Hematopoietic multipotent progenitor cell treated with erythropoietin and hydrocortisone succinate and interleukin-3 and kit ligand, for 4 days (in vitro differentiated cells): ENCODE measurements around the gene ASB8.
"Not testable (repeated sequence)": the region's sequence is repeated elsewhere in the genome, so short reads cannot be mapped to it uniquely, and the experiment has no call there.

ENCODE experiments used
- DNase-seq: peaks from one replicate; pipeline ENCODE4 v3.0.0-alpha.2; 2015

The ASB8 gene

DNA sequence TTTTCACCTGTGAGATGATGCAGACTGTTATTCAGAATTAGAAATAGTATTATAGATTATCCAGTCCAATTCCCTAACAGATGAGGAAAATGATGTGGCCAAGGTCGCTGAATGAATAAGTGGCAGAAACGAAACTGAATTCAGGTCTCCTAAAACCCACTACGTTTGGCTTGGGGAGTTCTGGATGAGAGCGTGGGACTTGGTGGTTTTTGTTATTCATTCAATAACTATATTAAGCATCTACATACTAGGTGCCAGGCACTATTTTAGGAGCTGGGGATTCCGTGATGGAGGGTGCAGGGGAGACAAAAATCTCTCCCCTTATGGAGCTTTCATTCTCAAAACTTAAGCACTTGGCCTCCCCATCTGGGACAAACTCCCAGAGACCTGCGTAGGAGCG, 25.3 kb upstream of the ASB8 start:
- DNase-seq: no peak

- DNase-seq: no peak
Measured at GRCh38 chr12:48180857-48181495, 23.7 kb upstream of the ASB8 start.

DNA sequence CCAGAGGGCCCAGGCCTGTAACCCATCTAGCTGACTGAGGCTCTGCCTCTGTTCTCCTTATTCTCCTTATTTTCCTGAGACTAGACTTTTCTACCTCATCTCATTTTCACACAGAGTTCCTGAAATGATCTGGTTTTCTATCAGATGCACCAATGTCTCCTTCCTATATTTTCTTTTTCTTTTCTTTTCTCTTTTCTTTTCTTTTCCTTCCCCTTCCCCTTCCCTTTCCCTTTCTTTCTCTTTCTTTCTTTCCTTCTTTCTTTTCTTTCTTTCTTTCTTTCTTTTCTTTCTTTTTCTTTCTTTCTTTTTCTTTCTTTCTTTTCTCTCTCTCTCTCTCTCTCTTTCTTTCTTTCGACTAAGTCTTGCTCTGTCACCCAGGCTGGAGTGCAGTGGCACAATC, 23.1 kb upstream of the ASB8 start:
- DNase-seq: no peak

DNA sequence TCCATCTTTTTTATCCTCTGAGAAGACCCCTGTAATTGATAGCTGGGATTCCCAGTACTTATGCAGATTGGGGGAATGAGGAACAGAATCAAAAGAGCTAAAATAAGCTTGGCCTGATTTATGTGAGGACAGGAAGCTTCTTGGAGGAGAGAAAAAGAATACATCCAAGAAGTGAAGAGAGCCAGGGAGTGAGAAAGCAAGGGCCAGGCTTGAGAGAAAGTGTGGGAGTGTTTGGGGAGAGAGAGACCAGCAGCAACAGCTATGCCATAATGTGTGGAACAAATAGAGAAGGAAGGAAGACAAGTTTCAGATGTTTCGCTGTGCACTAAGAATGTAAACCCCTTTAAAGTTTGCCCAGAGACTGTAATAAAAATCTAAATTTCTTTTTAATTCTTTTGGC, 22.2 kb upstream of the ASB8 start:
- DNase-seq: no peak

GRCh38 chr12:48177982-48178381, 20.7 kb upstream of the ASB8 start:
- DNase-seq: no peak

DNA sequence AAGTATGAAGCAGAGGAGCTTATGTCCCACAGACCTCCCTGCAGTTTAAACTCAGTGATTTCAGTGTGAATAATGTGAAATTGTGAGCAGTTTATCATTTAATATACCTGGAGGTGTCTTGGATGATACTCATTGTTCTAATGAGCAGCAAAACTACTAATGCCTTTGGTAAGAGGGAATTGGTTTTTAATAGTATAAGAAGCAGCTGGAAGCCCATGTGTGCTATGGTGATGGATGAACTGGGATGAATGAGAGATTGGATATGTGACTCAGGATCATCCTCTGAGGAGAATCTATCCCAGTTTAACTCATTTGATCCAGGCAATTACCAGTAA, 19.1 kb upstream of the ASB8 start:
- DNase-seq: no peak

DNA sequence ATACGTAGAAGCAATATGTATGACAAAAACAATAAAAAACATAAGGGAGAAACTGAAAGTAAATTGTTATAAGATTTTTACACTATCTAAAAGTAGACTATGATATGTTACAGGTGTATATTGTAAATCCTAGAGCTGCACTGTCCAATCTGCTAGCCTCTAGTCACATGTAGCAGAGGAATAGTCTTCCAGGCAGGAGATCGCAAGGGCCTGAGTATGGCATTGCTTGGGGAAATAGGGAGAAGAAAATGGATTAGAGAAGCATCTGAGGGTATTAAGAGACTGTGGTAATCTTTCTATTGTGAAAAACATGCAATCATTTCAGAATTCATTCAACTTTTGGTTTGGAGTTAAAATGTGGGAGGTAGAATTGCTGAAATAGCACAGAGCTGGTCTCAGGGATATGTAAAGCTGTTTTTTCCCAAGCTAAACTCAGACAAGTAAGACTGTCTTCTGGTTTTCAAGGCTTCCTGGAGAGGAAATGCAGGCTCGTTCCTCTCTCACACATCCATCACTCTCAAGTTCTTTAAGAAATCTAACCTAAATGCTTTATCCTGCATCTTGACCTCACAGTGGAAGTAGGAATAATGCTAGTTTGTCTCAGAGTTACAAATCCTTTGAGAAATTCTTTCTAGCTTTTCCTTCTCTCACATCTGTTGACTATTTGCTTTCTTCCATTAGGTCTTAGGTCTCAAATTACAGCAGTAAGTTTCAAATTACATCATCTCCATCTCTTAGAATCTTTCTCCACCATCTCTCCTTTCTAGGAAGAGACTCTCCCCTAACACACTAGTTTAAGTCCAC, 18.5 kb upstream of the ASB8 start:
- no peak for DNase-seq

GRCh38 chr12:48169011-48169410, 11.7 kb upstream of the ASB8 start:
- DNase-seq: no peak

- peak; percentile 85 for DNase-seq
Measured at GRCh38 chr12:48165089-48165981, 8.0 kb upstream of the ASB8 start.

GRCh38 chr12:48164451-48164850, 7.1 kb upstream of the ASB8 start:
- no peak for DNase-seq

- DNase-seq: no peak
Measured at GRCh38 chr12:48163150-48163747, 5.9 kb upstream of the ASB8 start.

GRCh38 chr12:48160807-48161206, 3.5 kb upstream of the ASB8 start:
- peak; percentile 99 for DNase-seq

GRCh38 chr12:48160046-48160445, 2.7 kb upstream of the ASB8 start:
- DNase-seq: peak; percentile 55

DNA sequence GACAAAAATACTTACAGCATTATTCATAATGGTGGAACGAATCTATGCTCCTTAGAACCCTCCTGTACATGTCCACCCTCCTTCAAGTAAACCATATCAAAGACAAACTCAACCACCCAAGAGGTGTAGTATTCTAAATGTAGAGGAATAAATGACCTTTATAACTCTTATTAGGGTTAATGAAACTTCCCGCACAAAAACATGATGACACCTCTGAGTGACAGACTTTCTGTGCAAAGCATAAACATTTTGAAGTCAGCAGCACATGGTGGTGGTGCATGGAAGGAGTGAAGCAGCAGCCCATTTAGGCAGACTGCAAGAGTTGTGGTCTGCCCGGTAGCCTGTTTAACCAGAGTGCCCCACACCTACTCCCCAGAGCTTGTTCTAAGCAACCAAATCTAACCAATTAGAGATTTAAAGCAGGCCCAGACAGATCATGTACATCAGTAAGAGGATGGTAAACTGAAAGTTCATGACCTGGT, 615 bp upstream of the ASB8 start:
- peak; percentile 12 for DNase-seq

- DNase-seq: no peak
Measured at GRCh38 chr12:48156652-48157017, 680 bp downstream of the ASB8 start.

- DNase-seq: not testable (repeated sequence)
Measured at GRCh38 chr12:48155786-48156185, 1.5 kb downstream of the ASB8 start.

GRCh38 chr12:48151103-48151771, 6.1 kb downstream of the ASB8 start:
- DNase-seq: no peak

DNA sequence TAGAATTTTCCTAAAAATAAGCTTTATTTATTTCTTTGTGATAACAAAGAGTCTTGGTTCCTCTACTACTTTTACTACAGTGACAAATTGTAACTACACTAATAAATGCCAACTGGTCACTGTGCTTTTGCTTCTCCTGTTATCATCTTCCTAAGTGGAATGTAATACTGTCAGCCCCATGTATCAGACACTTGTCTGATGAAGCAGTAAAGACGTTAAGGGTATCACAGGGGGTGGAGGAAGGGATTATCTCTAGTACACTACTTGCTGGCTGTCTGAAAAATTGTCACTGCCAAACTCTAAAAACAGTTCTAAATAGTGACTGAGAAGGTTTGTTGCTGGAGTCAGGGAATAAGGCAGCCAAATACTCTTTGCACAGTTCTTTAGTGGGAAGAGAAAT, 11.3 kb downstream of the ASB8 start:
- DNase-seq: no peak

DNA sequence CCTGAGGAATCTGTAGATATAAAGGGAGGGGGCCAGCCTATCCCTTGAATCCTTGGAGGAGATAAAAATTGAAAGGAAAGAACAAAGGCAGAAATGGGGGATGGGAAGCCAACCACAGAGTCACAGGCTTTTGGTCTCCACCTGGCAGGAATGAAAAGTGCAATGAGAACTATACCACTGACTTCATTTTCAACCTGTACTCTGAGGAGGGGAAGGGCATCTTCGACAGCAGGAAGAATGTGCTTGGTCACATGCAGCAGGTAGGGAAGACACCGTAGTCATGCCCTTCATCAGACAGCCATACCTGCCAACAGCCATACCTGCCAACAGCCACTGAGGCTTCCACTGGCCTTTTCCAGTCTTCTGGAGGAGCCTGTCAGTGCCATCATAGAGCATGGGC, 13.4 kb downstream of the ASB8 start:
- DNase-seq: no peak

DNA sequence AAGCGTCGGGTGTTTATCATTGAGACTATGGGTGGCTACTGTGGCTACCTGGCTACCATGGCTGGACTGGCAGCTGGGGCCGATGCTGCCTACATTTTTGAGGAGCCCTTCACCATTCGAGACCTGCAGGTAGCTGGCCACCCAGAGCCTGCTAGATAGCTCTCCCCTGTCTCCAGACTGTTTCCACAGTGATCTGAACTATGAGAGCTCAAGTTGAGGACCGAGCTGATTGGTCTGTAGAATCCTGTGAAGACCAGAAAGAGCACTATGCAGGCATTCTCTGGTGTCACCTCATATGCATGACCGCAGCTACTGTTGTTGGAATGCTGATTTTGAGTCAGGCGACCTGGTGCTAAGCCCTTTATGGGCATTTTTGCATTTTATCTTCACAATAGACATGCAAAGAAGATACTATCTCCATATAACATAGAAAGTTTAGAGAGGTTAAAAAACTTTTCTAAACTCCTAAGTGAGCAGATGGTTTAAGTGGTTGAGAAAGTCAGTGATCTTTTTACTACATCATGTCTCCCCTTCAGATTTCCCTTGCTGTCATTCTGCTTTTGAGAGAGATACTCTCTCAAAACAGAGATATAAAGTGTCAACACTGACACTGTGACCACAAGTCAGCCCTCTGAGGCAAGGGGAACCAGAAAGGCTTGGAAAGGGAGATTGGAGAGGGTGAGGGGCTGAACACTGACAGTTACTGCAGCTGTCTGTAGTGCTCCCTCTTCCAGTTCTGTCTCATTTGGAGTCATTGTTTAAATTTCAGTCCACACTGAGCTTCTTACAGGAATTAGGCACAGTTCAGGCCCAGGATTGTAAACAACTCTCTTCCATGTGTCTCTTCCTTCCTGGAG, 14.3 kb downstream of the ASB8 start:
- peak; percentile 25 for DNase-seq

DNA sequence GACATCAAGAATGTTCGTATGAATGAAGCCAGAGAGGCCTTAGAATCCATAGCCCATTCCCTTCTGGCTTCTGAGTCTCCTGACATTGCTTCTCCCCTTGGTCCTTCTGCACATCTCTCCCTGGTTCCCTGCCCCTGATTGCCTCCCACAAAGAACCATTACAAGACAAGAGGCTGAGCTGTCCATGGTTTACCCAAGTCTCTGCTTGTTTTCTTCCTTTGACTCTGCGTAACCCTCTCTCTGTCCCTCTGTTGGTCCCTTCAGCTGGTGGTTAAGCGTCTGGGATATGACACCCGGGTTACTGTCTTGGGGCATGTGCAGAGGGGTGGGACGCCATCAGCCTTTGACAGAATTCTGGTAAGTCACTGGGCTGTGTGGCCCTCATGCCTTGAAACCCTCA, 22.3 kb downstream of the ASB8 start:
- DNase-seq: no peak

- no peak for DNase-seq
Measured at GRCh38 chr12:48132826-48133225, 24.5 kb downstream of the ASB8 start.
